Skeletal muscle cell (primary cell): ENCODE results near the gene DDX6.
"Not testable (repeated sequence)": the region's sequence is repeated elsewhere in the genome, so short reads cannot be mapped to it uniquely, and the experiment has no call there.

Experiments
- DNase-seq: peaks from one replicate; pipeline ENCODE4 v3.0.0-alpha.2; 2010; ENCODE audit warnings: low read depth
- H3K4me3 ChIP-seq: 2 replicates; pipeline ENCODE4 v1.5.1; 2011; ENCODE audit warnings: low read depth, mild to moderate bottlenecking, control low read depth, low read length, moderate library complexity

The DDX6 gene

DNA sequence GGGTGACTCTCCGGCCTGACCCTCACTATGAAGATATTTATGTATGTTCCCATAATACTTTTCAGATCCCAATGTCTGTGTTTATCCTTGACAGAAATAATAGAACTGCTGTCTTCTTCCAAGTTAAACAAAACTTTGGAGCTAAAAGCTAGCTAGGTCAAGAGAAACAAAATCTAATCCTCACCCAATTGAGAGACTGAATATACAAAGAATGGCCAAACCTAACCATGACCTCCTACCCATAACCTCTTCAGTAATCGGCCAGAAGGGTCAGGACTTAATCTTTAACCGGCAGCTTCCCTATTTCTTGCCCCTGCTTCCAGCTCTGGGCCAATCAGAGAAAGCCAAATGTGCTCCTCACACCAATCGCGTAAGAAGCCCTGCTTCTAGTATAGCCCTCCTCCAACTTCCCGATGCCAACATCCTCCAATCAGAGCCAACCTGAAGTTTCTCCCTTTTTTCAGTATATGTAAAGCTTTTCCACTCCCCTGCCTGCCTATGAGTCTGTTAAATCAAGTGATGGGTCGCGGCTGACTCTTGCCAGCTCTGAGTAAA is 1.7 kb upstream of the DDX6 start:
- peak overlapping the region; percentile 86 for H3K4me3 ChIP-seq
- peak; percentile 73 for DNase-seq

GRCh38 chr11:118791961-118792569 is 1.1 kb upstream of the DDX6 start:
- DNase-seq: no peak
- peak overlapping the region; percentile 86 for H3K4me3 ChIP-seq

DNA sequence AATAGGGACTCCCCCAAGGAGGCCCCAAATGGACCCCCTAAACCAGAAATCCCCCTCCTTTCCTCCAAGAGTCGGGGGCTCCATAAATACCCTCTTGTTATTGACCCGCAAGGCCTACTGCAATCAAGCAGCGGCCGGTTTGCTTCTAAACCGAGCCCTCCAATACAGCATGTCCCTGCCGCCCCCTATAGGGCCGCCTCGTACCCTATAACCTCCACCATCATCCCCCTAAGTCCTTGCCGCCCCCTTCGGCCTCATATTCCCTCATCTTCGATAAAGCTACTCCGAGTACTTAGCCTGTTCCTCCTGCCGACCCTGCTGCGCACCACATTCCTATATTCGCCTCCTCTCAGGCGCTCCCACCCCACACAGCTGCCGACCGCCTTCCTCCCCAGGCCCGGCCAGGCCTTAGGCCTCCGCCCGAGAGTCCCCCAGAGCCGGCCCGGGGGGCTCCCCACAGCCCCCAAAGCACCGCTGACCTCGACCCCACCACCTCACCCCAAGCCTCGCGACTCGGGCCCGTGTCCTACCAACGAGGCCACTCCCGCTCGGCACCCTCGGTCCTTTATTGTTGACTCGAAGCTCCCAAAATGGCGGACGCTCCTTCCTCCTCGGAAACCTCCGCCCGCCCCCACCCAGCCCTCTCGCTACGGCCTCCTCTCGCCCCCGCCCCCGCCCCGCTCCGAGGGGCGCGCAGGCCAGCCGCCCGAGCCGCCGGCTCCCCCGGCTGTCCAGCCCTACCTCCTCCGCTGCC is 430 bp downstream of the DDX6 start:
- peak overlapping the region; percentile 86 for H3K4me3 ChIP-seq
- no peak for DNase-seq

- no peak for DNase-seq
- H3K4me3 ChIP-seq: peak overlapping the region; percentile 86
Observed at GRCh38 chr11:118789501-118790356, 1.2 kb downstream of the DDX6 start.

- no peak for DNase-seq
- no peak overlapping the region for H3K4me3 ChIP-seq
Observed at GRCh38 chr11:118786657-118787056, 4.3 kb downstream of the DDX6 start.

DNA sequence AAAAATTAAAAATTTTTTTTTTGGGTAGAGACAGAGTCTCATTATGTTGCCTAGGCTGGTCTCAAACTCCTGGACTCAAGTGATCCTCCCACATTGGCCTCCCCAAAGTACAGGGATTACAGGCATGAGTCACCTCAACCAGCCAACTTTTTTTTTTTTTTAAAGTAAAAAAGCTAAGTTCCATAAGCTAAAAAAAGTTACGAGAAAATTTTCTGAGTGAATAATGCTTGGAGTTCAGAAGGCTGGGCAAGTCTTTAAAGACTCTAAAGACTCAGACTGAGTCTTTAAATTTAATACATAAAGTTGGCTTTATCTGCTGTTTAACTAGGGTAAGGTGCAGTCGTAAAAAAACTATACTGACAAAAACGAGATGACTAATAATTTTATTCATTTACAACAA is 5.6 kb downstream of the DDX6 start:
- H3K4me3 ChIP-seq: no peak overlapping the region

DNA sequence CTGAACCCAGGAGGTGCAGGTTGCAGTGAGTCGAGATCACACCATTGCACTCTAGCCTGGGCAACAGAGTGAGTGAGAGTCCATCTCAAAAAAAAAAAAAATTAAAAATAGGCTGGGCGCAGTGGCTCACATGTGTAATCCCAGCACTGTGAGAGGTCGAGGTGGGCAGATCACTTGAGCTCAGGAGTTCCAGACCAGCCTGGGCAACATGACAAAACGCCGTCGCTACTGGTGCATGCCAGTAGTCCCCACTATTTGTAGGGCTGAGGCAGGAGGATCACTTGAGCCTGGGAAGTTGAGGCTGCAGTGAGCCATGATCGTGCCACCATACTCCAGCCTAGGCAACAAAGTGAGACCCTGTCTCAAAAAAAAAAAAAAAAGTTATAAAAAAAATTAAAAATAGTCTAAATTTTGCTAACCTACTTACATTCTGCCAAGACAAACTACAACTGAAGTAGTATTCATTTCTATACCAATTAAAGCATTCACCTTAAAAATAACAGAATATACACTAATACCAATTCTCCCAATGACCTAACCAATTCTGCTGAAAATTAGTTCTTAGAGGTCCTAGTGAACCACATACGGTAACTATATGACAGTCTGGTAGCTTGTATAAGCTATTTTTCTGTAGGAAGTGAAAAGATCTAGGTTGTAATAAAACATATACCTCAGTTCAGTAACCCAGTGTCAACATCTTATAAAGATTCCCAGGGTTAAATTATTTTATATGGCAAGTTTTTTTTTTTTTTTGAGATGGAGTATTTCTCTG is 7.1 kb downstream of the DDX6 start:
- no peak for DNase-seq
- no peak overlapping the region for H3K4me3 ChIP-seq

More for the DNA sequence above, 5.6 kb downstream of the DDX6 start:
- no peak for DNase-seq

DNA sequence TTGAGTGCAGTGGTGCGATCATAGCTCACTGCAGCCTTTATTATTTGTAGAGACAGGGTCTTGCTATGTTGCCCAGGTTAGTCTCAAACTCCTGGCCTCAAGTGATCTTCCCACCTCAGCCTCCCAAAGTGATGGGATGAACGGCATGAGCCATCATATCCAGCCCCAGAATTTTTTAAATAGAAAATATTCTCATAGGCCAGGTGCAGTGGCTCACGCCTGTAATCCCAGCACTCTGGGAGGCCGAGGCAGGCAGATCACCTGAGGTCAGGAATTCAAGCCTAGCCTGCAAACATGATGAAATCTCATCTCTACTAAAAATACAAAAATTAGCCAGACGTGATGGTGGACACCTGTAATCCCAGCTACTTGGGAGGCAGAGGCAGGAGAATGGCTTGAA is 7.6 kb downstream of the DDX6 start:
- DNase-seq, H3K4me3 ChIP-seq: not testable (repeated sequence)

DNA sequence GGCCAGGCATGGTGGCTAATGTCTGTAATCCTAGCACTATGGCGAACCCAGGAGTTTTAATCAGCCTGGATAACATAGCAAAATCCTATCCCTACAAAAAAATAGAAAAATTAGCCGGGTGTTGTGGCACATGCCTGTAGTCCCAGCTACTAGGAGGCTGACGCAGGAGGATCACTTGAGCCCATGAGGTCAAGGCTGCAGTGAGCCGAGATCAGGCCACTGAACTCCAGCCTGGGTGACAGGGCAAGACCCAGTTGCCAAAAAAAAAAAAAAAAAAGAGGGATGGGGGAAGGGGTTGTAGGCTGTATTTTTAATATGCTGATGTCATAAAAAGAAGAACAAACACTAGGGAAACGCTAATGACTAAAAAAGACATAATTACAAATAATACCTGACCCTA is 12.1 kb downstream of the DDX6 start:
- H3K4me3 ChIP-seq: no peak overlapping the region
- DNase-seq: no peak

DNA sequence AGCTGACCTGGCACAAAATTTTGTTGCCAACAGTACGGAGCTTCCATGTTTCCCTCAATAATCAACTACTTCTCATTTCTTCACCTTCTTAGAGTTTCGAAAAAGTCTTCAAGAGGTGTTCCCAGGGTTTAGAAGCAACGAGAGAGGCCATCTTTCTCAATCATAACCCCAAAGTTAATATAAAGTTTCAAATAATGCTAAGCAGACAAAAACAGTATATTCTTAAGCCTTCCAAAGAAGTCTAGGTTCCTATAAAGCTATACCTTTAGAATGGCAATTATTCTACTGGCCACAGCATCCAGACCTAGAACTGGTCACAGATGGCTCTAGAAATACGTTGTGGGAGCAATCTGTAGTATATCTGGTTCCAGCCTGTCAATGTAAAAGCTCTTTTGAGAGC is 16.9 kb downstream of the DDX6 start:
- no peak for DNase-seq
- H3K4me3 ChIP-seq: no peak overlapping the region

- no peak for DNase-seq
- H3K4me3 ChIP-seq: no peak overlapping the region
Observed at GRCh38 chr11:118771547-118772288, 19.2 kb downstream of the DDX6 start.

DNA sequence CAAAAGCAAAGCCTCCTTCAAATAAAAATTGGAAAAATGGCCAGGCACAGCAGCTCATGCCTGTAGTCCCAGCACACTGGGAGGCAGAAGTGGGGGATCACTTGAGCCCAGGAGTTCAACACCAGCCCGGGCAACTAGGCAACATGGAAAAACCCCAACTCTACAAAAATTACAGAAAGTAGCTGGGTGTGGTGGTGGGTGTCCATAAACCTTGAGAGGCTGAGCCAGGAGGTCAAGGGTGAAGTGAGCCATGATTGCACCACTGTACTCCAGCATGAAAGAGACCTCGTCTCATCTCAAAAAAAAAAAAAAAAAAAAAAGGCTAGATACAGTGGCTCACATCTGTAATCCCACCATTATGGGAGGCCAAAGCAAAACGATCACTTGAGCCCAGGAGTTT is 22.3 kb downstream of the DDX6 start:
- DNase-seq: no peak
- no peak overlapping the region for H3K4me3 ChIP-seq

- no peak overlapping the region for H3K4me3 ChIP-seq
- DNase-seq: no peak
Observed at GRCh38 chr11:118766035-118766434, 24.9 kb downstream of the DDX6 start.

GRCh38 chr11:118765095-118765691 is 25.8 kb downstream of the DDX6 start:
- DNase-seq: not testable (repeated sequence)

GRCh38 chr11:118763041-118763440 is 27.9 kb downstream of the DDX6 start:
- DNase-seq: no peak
- no peak overlapping the region for H3K4me3 ChIP-seq

More at GRCh38 chr11:118765095-118765691, 25.8 kb downstream of the DDX6 start:
- not testable (repeated sequence) for H3K4me3 ChIP-seq

DNA sequence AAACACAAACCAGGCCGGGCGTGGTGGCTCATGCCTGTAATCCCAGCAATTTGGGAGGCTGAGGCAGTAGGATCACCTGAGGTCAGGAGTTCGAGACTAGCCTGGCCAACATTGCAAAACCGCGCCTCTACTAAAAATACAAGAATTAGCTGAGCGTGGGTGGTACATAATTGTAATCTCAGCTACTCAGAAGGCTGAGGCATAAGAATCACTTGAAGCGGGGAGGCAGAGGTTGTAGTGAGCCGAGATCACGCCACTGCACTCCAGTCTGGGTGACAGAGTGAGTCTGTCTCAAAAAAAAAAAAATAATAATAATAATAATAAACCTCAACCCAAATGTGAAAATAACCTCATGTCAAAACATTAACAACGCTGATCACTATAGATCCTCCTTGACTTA is 29.0 kb downstream of the DDX6 start:
- H3K4me3 ChIP-seq, DNase-seq: not testable (repeated sequence)

- no peak for DNase-seq
- no peak overlapping the region for H3K4me3 ChIP-seq
Observed at GRCh38 chr11:118757876-118758399, 33.0 kb downstream of the DDX6 start.

GRCh38 chr11:118752654-118753053 is 38.3 kb downstream of the DDX6 start:
- no peak for DNase-seq
- H3K4me3 ChIP-seq: no peak overlapping the region
